Caco-2 (cell line): ENCODE results near the gene GPR61. TPM values are rescaled to one million over a fixed set of nuclear protein-coding genes. Genes with fewer than 3 reads are reported as not detected.

Source experiments
- BruUV-seq: library from RNA; stranded (reverse); fragments of 400-500 nt; replicated peaks from 2 replicates; lab custom pipeline; 2021; lab: Mats Ljungman, UMichigan
- CTCF ChIA-PET: fragments of 300-600 bp; sonication (Branson Sonifier 250); formaldehyde crosslinking; loops from one replicate; lab custom pipeline; 2022; ENCODE audit warnings: antibody characterized with exemption; lab: Charles Lee
- POLR2A ChIA-PET: fragments of 300-600 bp; sonication (Branson Sonifier 250); formaldehyde crosslinking; loops from one replicate; lab custom pipeline; 2022; ENCODE audit warnings: antibody characterized with exemption; lab: Charles Lee
- DNase-seq, 2 experiments: peaks; one replicate each; pipeline versions ENCODE4 v3.0.0 to v3.0.0-alpha.2; 2020 to 2022
- H3K27me3 ChIP-seq: replicated peaks from 2 replicates; pipeline ENCODE4 v1.6.0; 2011; ENCODE audit warnings: low read length; ENCODE audit not compliant: control insufficient read depth, insufficient read depth
- H3K36me3 ChIP-seq: 2 replicates; pipeline ENCODE4 v1.5.1; 2011; ENCODE audit warnings: low read length; ENCODE audit not compliant: control insufficient read depth, insufficient read depth
- H3K4me1 ChIP-seq: fragments of 250-450 bp; sonication (Bioruptor Pico); 2 replicates; pipeline ENCODE4 v1.5.1; 2020; ENCODE audit warnings: mild to moderate bottlenecking
- H3K4me3 ChIP-seq: 2 replicates; pipeline ENCODE4 v1.5.1; 2011; ENCODE audit warnings: low read depth, mild to moderate bottlenecking, control low read depth, low read length
- H3K9me3 ChIP-seq: fragments of 250-450 bp; sonication (Bioruptor Pico); 2 replicates; pipeline ENCODE4 v1.5.1; 2020; ENCODE audit warnings: mild to moderate bottlenecking, moderate library complexity
- H3K27ac Mint-ChIP-seq: one replicate; pipeline ENCODE4 v1.8.0; 2022; ENCODE audit warnings: mixed read lengths; ENCODE audit not compliant: unreplicated experiment
- H3K27me3 Mint-ChIP-seq: one replicate; pipeline ENCODE4 v1.8.0; 2022; ENCODE audit warnings: mixed read lengths; ENCODE audit not compliant: insufficient read depth, unreplicated experiment
- H3K36me3 Mint-ChIP-seq: one replicate; pipeline ENCODE4 v1.8.0; 2022; ENCODE audit warnings: mild to moderate bottlenecking, mixed read lengths; ENCODE audit not compliant: insufficient read depth, unreplicated experiment
- H3K4me1 Mint-ChIP-seq: one replicate; pipeline ENCODE4 v1.8.0; 2022; ENCODE audit warnings: low read depth, mixed read lengths; ENCODE audit not compliant: unreplicated experiment
- H3K4me3 Mint-ChIP-seq: one replicate; pipeline ENCODE4 v1.8.0; 2022; ENCODE audit warnings: mild to moderate bottlenecking, moderate library complexity, mixed read lengths; ENCODE audit not compliant: unreplicated experiment
- H3K9me3 Mint-ChIP-seq: one replicate; pipeline ENCODE4 v1.8.0; 2022; ENCODE audit warnings: mixed read lengths; ENCODE audit not compliant: unreplicated experiment
- CTCF ChIP-seq, 2 experiments: fragments of 200-600 bp in 1 of 2; IDR thresholded peaks; 1 replicate in 1 of 2; 2 replicates in 1 of 2; pipeline versions ENCODE4 v1.5.1 to v1.8.0; 2011 to 2022; ENCODE audit warnings: antibody characterized with exemption in 1 of 2, control low read depth in 1 of 2, inconsistent platforms in 1 of 2, low read depth in 1 of 2, low read length in 1 of 2, mild to moderate bottlenecking in 1 of 2, moderate library complexity in 1 of 2; ENCODE audit not compliant: insufficient read depth in 1 of 2, severe bottlenecking in 1 of 2, unreplicated experiment in 1 of 2
- intact Hi-C: fragments of 100-400 bp; cut with micrococcal nuclease; formaldehyde crosslinking; loops from one replicate; pipeline ENCODE4 v1.10.0; 2022; ENCODE audit not compliant: unreplicated experiment
- total RNA-seq: library from RNA; stranded (reverse); gene quantifications from 2 replicates; pipeline ENCODE4 v1.2.3, GENCODE V29; 2022

Gene GPR61
- total RNA-seq, 1 experiment from 2014 or later = not detected

GRCh38 chr1:109535971-109536491 lies 3.6 kb upstream of the GPR61 start:
- no peaks in the 10 kb centered on the region for H3K4me1 Mint-ChIP-seq
- H3K36me3 Mint-ChIP-seq = peaks cover 4% of the 10 kb centered on the region
- DNase-seq = no peak
- ChIA-PET CTCF (no interaction called here), POLR2A (no interaction called here)
- H3K27me3 ChIP-seq = no peaks in the 10 kb centered on the region
- no peaks in the 10 kb centered on the region for H3K9me3 Mint-ChIP-seq
- H3K4me3 ChIP-seq = no peak overlapping the region
- H3K27me3 Mint-ChIP-seq = no peaks in the 10 kb centered on the region
- TF ChIP-seq CTCF (IDR thresholded peaks at IDR 0.05; ENCODE audit: insufficient read depth in 1 of 2, low read depth in 1 of 2, low read length in 1 of 2, severe bottlenecking in 1 of 2, unreplicated experiment in 1 of 2) = no peak
- H3K9me3 ChIP-seq = no peaks in the 10 kb centered on the region
- no peak overlapping the region for H3K27ac Mint-ChIP-seq
- no peaks in the 10 kb centered on the region; the same call in 1 of the 2 replicates for H3K4me1 ChIP-seq
- H3K36me3 ChIP-seq = no peaks in the 10 kb centered on the region
- intact Hi-C loops = no loop called here
- no peak overlapping the region for H3K4me3 Mint-ChIP-seq
- no TSS peak for BruUV-seq

GRCh38 chr1:109537450-109538178 lies 2.1 kb upstream of the GPR61 start:
- Mint-ChIP-seq H3K4me1 (no peaks in the 10 kb centered on the region), H3K27me3 (peaks cover 3% of the 10 kb centered on the region), H3K27ac (no peak overlapping the region), H3K36me3 (peaks cover 4% of the 10 kb centered on the region), H3K9me3 (no peaks in the 10 kb centered on the region), H3K4me3 (no peak overlapping the region)
- Histone ChIP-seq H3K9me3 (no peaks in the 10 kb centered on the region), H3K27me3 (no peaks in the 10 kb centered on the region), H3K36me3 (no peaks in the 10 kb centered on the region), H3K4me1 (no peaks in the 10 kb centered on the region; the same call in 1 of the 2 replicates), H3K4me3 (no peak overlapping the region)
- ChIA-PET POLR2A (no interaction called here), CTCF (interaction anchor here (1.3 kb wide), 1 partner anchor 8 kb away, joined by 3 read pairs; no protein-coding TSS in a partner anchor)
- no peak for TF ChIP-seq CTCF (IDR thresholded peaks at IDR 0.05; ENCODE audit: insufficient read depth in 1 of 2, low read depth in 1 of 2, low read length in 1 of 2, severe bottlenecking in 1 of 2, unreplicated experiment in 1 of 2)
- DNase-seq = no peak
- no TSS peak for BruUV-seq
- intact Hi-C loops = no loop called here

- H3K36me3 Mint-ChIP-seq = peaks cover 4% of the 10 kb centered on the region
- no peaks in the 10 kb centered on the region for H3K27me3 ChIP-seq
- H3K36me3 ChIP-seq = no peaks in the 10 kb centered on the region
- DNase-seq = no peak
- no peaks in the 10 kb centered on the region for H3K4me1 ChIP-seq
- ChIA-PET CTCF (interaction anchor here (0.8 kb wide), 1 partner anchor 117 kb away, joined by 4 read pairs; the partner anchor contains the start of gene GSTM4), POLR2A (no interaction called here)
- no peaks in the 10 kb centered on the region for H3K9me3 ChIP-seq
- H3K27ac Mint-ChIP-seq = no peak overlapping the region
- intact Hi-C loops = no loop called here
- BruUV-seq = no TSS peak
- H3K4me3 Mint-ChIP-seq = no peak overlapping the region
- no peaks in the 10 kb centered on the region for H3K9me3 Mint-ChIP-seq
- no peak overlapping the region for H3K4me3 ChIP-seq
- no peak for TF ChIP-seq CTCF (IDR thresholded peaks at IDR 0.05; ENCODE audit: insufficient read depth in 1 of 2, low read depth in 1 of 2, low read length in 1 of 2, severe bottlenecking in 1 of 2, unreplicated experiment in 1 of 2)
- no peaks in the 10 kb centered on the region for H3K4me1 Mint-ChIP-seq
- H3K27me3 Mint-ChIP-seq = peaks cover 6% of the 10 kb centered on the region
These were observed 681 bp upstream of the GPR61 start for GRCh38 chr1:109538827-109539555.
